Activated naive CD8-positive, alpha-beta T cell (primary cell): ENCODE results near the gene TNIP3.
"Not testable (repeated sequence)": the region's sequence is repeated elsewhere in the genome, so short reads cannot be mapped to it uniquely, and the experiment has no call there.

Experiments
- H3K27ac Mint-ChIP-seq: one replicate; pipeline ENCODE4 v1.8.0; 2021; ENCODE audit warnings: mixed read lengths
- H3K27me3 Mint-ChIP-seq: one replicate; pipeline ENCODE4 v1.8.0; 2021; ENCODE audit warnings: mixed read lengths
- H3K36me3 Mint-ChIP-seq: one replicate; pipeline ENCODE4 v1.8.0; 2021; ENCODE audit warnings: mixed read lengths
- H3K4me1 Mint-ChIP-seq: one replicate; pipeline ENCODE4 v1.8.0; 2021; ENCODE audit warnings: low read depth, mixed read lengths
- H3K4me3 Mint-ChIP-seq: one replicate; pipeline ENCODE4 v1.8.0; 2021; ENCODE audit warnings: mild to moderate bottlenecking, mixed read lengths
- H3K9me3 Mint-ChIP-seq: one replicate; pipeline ENCODE4 v1.8.0; 2021; ENCODE audit warnings: low read depth, mixed read lengths

Gene TNIP3

GRCh38 chr4:121187206-121187605, 23.1 kb upstream of the TNIP3 start:
- Mint-ChIP-seq H3K4me1 (peaks cover 68% of the 10 kb centered on the region), H3K27ac (no peak overlapping the region), H3K9me3 (no peaks in the 10 kb centered on the region), H3K36me3 (no peaks in the 10 kb centered on the region), H3K27me3 (no peaks in the 10 kb centered on the region), H3K4me3 (no peak overlapping the region)

GRCh38 chr4:121185960-121186359, 21.8 kb upstream of the TNIP3 start:
- Mint-ChIP-seq H3K36me3 (no peaks in the 10 kb centered on the region), H3K27ac (peak overlapping the region; percentile 24), H3K4me1 (peaks cover 70% of the 10 kb centered on the region), H3K27me3 (no peaks in the 10 kb centered on the region), H3K4me3 (no peak overlapping the region), H3K9me3 (no peaks in the 10 kb centered on the region)

DNA sequence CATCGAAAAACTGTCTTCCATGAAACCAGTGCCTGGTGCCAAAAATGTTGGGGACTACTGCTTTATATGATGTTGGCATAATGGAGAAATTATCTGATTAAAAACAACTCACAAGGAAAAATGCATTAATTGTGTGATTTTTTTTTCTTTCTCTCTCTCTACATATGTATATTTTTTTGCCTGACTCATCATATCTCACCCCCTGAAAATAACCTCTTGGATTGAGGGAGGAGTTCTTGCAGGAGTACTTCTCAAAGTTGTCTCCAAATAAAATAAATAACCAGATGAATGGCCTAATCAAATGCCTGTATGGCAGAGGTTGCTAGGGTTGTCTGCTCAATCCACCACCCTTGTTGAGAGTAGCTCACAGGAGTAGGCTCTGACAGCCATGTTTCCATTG, 19.9 kb upstream of the TNIP3 start:
- H3K4me1 Mint-ChIP-seq, result peaks cover 68% of the 10 kb centered on the region
- H3K36me3 Mint-ChIP-seq, result no peaks in the 10 kb centered on the region
- no peak overlapping the region for H3K4me3 Mint-ChIP-seq
- no peaks in the 10 kb centered on the region for H3K27me3 Mint-ChIP-seq
- no peak overlapping the region for H3K27ac Mint-ChIP-seq
- no peaks in the 10 kb centered on the region for H3K9me3 Mint-ChIP-seq

DNA sequence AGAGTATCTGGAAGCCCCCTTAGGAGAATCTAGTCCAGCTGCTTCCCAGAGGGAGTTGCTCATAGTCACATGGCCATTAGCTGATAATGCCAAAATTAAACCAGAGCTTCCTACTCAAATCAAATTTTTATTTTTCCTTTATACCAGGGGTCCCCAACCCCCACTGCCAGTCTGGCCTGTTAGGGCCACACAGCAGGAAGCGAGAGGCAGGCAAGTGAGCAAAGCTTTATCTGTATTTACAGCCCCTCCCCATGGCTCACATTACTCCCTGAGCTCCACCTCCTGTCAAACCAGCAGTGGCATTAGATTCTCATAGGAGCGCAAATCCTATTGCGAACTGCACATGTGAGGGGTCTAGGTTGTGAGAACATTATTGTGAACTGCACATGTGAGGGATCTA, 19.2 kb upstream of the TNIP3 start:
- H3K27me3 Mint-ChIP-seq, result no peaks in the 10 kb centered on the region
- H3K9me3 Mint-ChIP-seq, result no peaks in the 10 kb centered on the region
- H3K36me3 Mint-ChIP-seq, result no peaks in the 10 kb centered on the region
- H3K4me3 Mint-ChIP-seq, result no peak overlapping the region
- peaks cover 68% of the 10 kb centered on the region for H3K4me1 Mint-ChIP-seq
- H3K27ac Mint-ChIP-seq, result peak overlapping the region; percentile 89

DNA sequence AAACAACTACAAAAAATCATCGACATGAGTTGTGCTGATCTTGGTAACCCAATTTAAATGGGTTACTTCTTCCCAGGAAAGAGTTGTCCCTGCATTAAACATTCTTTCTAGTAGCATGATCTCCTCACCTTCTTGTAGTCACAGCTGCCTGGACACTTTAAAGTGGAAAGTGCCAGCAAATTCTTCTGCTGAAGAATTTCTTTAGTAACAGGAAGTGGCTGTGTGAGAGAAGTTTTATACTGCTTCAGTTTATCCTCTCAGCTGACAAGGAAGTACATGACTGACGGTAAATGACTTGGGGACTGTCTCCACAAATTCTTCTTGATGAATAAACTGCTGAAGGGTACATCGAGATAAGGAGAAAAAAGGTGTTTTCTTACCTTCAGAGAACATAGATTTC, 18.2 kb upstream of the TNIP3 start:
- Mint-ChIP-seq H3K9me3 (no peaks in the 10 kb centered on the region), H3K36me3 (no peaks in the 10 kb centered on the region), H3K4me1 (peaks cover 69% of the 10 kb centered on the region), H3K27ac (peak overlapping the region; percentile 89), H3K4me3 (peak overlapping the region; percentile 83), H3K27me3 (no peaks in the 10 kb centered on the region)

- Mint-ChIP-seq H3K4me3 (peak overlapping the region; percentile 78), H3K4me1 (peaks cover 73% of the 10 kb centered on the region), H3K9me3 (no peaks in the 10 kb centered on the region), H3K27ac (peak overlapping the region; percentile 89), H3K27me3 (no peaks in the 10 kb centered on the region), H3K36me3 (no peaks in the 10 kb centered on the region)
Observed at GRCh38 chr4:121181493-121181892, 17.4 kb upstream of the TNIP3 start.

DNA sequence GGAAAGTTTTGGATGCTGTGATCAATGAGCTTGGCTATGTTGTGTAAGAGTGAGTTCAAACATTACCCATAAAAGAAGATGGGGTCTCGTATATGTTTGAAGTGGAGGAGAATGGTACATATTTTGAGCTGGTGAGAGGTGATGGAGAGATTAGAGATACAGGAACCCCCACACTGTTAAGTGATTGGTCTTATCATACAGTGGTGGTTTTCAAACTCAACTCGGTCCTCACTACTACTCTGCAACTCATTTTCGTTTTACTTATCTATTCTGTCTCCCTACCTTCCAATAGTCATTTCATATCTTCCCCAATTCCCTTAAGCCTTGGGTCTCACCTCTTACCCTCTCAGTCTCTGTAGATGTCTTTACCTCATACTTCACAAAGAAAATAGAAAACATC, 16.4 kb upstream of the TNIP3 start:
- Mint-ChIP-seq H3K4me3 (peak overlapping the region; percentile 78), H3K27me3 (no peaks in the 10 kb centered on the region), H3K9me3 (no peaks in the 10 kb centered on the region), H3K27ac (peak overlapping the region; percentile 89), H3K4me1 (peaks cover 77% of the 10 kb centered on the region), H3K36me3 (no peaks in the 10 kb centered on the region)

DNA sequence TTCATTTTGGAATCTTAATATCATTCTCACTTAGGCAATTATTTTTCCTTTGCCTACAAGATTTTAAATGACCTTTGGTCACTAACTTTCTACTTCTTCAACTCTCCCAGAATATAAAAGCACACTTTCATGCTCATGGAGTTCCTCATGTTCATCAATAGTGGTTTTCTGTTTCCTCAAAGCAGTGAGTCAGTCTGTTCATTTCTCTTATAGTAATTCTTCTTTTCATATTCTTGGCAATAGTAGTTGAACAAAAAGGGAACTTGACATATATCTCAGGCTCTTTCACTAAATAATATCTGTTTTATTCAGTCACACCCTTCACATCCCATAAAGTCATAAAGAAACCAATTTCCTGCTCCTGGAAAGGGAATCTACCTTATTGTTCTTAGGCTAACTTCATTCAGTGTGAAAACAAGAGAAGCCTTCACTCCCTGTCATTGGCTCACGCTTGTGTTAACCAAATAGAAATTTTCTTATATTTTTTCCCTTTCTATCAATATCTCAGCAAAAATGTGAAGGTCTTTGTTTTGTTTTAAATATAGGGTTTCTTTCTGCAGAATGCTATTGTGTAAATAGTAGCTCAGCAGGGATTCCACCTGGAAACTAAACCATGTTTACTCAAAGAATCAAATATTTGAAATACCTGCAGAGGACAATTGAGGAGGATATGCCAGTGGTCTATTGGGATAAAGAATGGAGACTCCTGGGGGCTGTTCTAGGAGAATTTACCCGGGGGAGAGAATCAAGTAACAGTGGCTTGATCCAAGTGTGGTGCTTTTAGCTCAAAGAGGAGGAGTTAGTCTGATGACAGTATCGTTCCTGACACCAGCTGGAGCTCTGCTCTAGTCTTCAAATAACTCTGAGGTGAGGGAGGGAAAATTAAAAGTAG, 13.4 kb upstream of the TNIP3 start:
- H3K4me3 Mint-ChIP-seq, result peak overlapping the region; percentile 11
- peaks cover 88% of the 10 kb centered on the region for H3K4me1 Mint-ChIP-seq
- H3K27me3 Mint-ChIP-seq, result no peaks in the 10 kb centered on the region
- H3K9me3 Mint-ChIP-seq, result no peaks in the 10 kb centered on the region
- peak overlapping the region; percentile 82 for H3K27ac Mint-ChIP-seq
- H3K36me3 Mint-ChIP-seq, result peaks cover 2% of the 10 kb centered on the region

- Mint-ChIP-seq H3K9me3 (no peaks in the 10 kb centered on the region), H3K4me3 (no peak overlapping the region), H3K4me1 (peaks cover 88% of the 10 kb centered on the region), H3K27ac (peak overlapping the region; percentile 35), H3K27me3 (no peaks in the 10 kb centered on the region), H3K36me3 (peaks cover 5% of the 10 kb centered on the region)
Observed at GRCh38 chr4:121176082-121176934, 12.2 kb upstream of the TNIP3 start.

- H3K27ac Mint-ChIP-seq, H3K36me3 Mint-ChIP-seq, H3K9me3 Mint-ChIP-seq, H3K27me3 Mint-ChIP-seq, H3K4me3 Mint-ChIP-seq: not testable (repeated sequence)
- H3K4me1 Mint-ChIP-seq, result peaks cover 59% of the 10 kb centered on the region
Observed at GRCh38 chr4:121171477-121171876, 7.4 kb upstream of the TNIP3 start.

GRCh38 chr4:121168446-121169281, 4.5 kb upstream of the TNIP3 start:
- Mint-ChIP-seq H3K27ac (no peak overlapping the region), H3K27me3 (no peaks in the 10 kb centered on the region), H3K9me3 (no peaks in the 10 kb centered on the region), H3K36me3 (peaks cover 5% of the 10 kb centered on the region), H3K4me3 (no peak overlapping the region), H3K4me1 (peaks cover 62% of the 10 kb centered on the region)

GRCh38 chr4:121166976-121167375, 2.9 kb upstream of the TNIP3 start:
- H3K36me3 Mint-ChIP-seq, result peaks cover 1% of the 10 kb centered on the region
- no peak overlapping the region for H3K27ac Mint-ChIP-seq
- no peaks in the 10 kb centered on the region for H3K9me3 Mint-ChIP-seq
- H3K27me3 Mint-ChIP-seq, result no peaks in the 10 kb centered on the region
- H3K4me3 Mint-ChIP-seq, result no peak overlapping the region
- H3K4me1 Mint-ChIP-seq, result peaks cover 47% of the 10 kb centered on the region

GRCh38 chr4:121165206-121165605, 1.1 kb upstream of the TNIP3 start:
- peaks cover 39% of the 10 kb centered on the region for H3K4me1 Mint-ChIP-seq
- peak overlapping the region; percentile 3 for H3K27ac Mint-ChIP-seq
- H3K9me3 Mint-ChIP-seq, result no peaks in the 10 kb centered on the region
- peak overlapping the region; percentile 12 for H3K4me3 Mint-ChIP-seq
- no peaks in the 10 kb centered on the region for H3K36me3 Mint-ChIP-seq
- no peaks in the 10 kb centered on the region for H3K27me3 Mint-ChIP-seq

- Mint-ChIP-seq H3K4me3 (peak overlapping the region; percentile 87), H3K4me1 (peaks cover 52% of the 10 kb centered on the region), H3K27me3 (no peaks in the 10 kb centered on the region), H3K9me3 (no peaks in the 10 kb centered on the region), H3K36me3 (peaks cover 3% of the 10 kb centered on the region), H3K27ac (peak overlapping the region; percentile 64)
Observed at GRCh38 chr4:121156822-121157769, 7.0 kb downstream of the TNIP3 start.
